Heart left ventricle (tissue), 16 donors: ENCODE data around the gene PFKP. TPM values are rescaled to one million over a fixed set of nuclear protein-coding genes. Genes with fewer than 3 reads are reported as not detected.

Experiments used
- ATAC-seq, 4 donors: fragments of 200-7000 bp; cut with Tn5 transposase; one replicate each; pipeline ENCODE4 v1.9.1; 2020 to 2022; ENCODE audit warnings: moderate library complexity in 4 of 4, mild to moderate bottlenecking in 3 of 4, moderate number of reproducible peaks in 1 of 4
- DNase-seq, 5 donors: peaks; one replicate each; pipeline ENCODE4 v3.0.0-alpha.2; 2020
- H3K27ac ChIP-seq, 12 donors: fragments of 200-600 bp; sonication (generic) in 4 of 12; one replicate each; pipeline versions ENCODE4 v1.5.0 to v1.8.0; 2016 to 2022; ENCODE audit warnings: mild to moderate bottlenecking in 2 of 12
- H3K27me3 ChIP-seq, 9 donors: fragments of 200-600 bp; sonication (generic) in 2 of 9; one replicate each; pipeline versions ENCODE4 v1.5.1 to v1.8.0; 2016 to 2022; ENCODE audit warnings: mild to moderate bottlenecking in 3 of 9
- H3K36me3 ChIP-seq, 9 donors: fragments of 200-600 bp; sonication (generic) in 2 of 9; one replicate each; pipeline versions ENCODE4 v1.5.0 to v1.8.0; 2018 to 2022; ENCODE audit warnings: mild to moderate bottlenecking in 2 of 9
- H3K4me1 ChIP-seq, 12 donors: fragments of 200-600 bp; sonication (generic) in 4 of 12; one replicate each; pipeline versions ENCODE4 v1.5.0 to v1.8.0; 2016 to 2022; ENCODE audit warnings: mild to moderate bottlenecking in 3 of 12
- H3K4me3 ChIP-seq, 12 donors: fragments of 200-600 bp; sonication (generic) in 4 of 12; one replicate each; pipeline versions ENCODE4 v1.5.0 to v1.8.0; 2017 to 2022; ENCODE audit warnings: mild to moderate bottlenecking in 9 of 12, moderate library complexity in 4 of 12
- H3K9me3 ChIP-seq, 12 donors: fragments of 200-600 bp; sonication (generic) in 4 of 12; one replicate each; pipeline versions ENCODE4 v1.5.0 to v1.8.0; 2016 to 2022; ENCODE audit warnings: mild to moderate bottlenecking in 1 of 12
- POLR2A ChIP-seq, 2 donors: fragments of 450-650 bp; IDR thresholded peaks; one replicate each; pipeline ENCODE4 v1.6.1; 2017; ENCODE audit warnings: antibody characterized with exemption in 2 of 2, mild to moderate bottlenecking in 2 of 2, moderate library complexity in 2 of 2
- WGBS, 4 donors: extraction: QIAGEN DNeasy Blood & Tissue Kit in 2 of 4; methylation state at CpG; one replicate each; pipeline versions ENCODE4 v1.1.5 to v1.1.7; 2013 to 2018; 5-methylcytosine and 5-hydroxymethylcytosine counted together
- intact Hi-C, 10 donors: fragments of 100-400 bp; cut with DNase I; formaldehyde crosslinking; loops; one replicate each; pipeline versions ENCODE4 v1.11.1 to v1.14.2; 2022
- polyA plus RNA-seq, 2 donors: library from polyadenylated mRNA; stranded (reverse); fragments of 200-250 nt; gene quantifications; one replicate each; pipeline ENCODE4 v1.2.3, GENCODE V29; 2013
- total RNA-seq, 9 donors: library from RNA; depleted of rRNA in 2 of 9; stranded (reverse); fragments of >200 nt in 2 of 9; fragmentation: NEBNext Ultra II Directional in 3 of 9; extraction: Animal tissue kit (Norgen Biotek cat#: 25700) in 3 of 9; gene quantifications; one replicate each; pipeline versions ENCODE4 v1.1.0 to v1.2.4, GENCODE V29; 2016 to 2023
- TF ChIP-seq, protein P1 (sequence below), 12 donors: fragments of 200-600 bp; sonication (generic) in 4 of 12; IDR thresholded peaks; one replicate each; pipeline versions ENCODE4 v1.5.0 to v1.8.0; 2018 to 2022; ENCODE audit warnings: antibody characterized with exemption in 12 of 12, mild to moderate bottlenecking in 5 of 12
- donor health status: ischemic (EF 13 %, LVEDD 7.1; RV severe dilation, severe dysfunction).
- donor health status: healthy with polysubstance abuse.
- donor health status: DM: no; HTN: yes; CAD: no.
- donor health status: DM: no; HTN: no; CAD: no.
- donor health status: ischemic (EF 25% LVEDD 6.9; RV normal size, moderate dysfunction).
- donor health status: ischemic (EF 25% LVEDD 5.7; RV mildly dilated, moderate dysfunction).
- donor health status: healthy.
- donor health status: DM: yes; HTN: yes; CAD: no.
- donor health status: ischemic (EF 35%, LVEDD 5.7; RV mildly dilated, moderate dysfunction).
- donor health status: nonischemic (EF 11% LVEDD 7.7; RV severe dilation, severe dysfunction).
- donor health status: DM: yes; HTN: yes; CAD: no.
- donor health status: PGD.
- donor health status: ischemic (EF 29% LVEDD 5.4; RV normal size, mild dysfunction).
- donor health status: nonischemic (EF 23%, LVEDD 6.1; RV moderate dilation, normal function).

The PFKP gene
- total and polyA plus RNA-seq, 11 donors: 68.0 to 318 (median 183) TPM

DNA sequence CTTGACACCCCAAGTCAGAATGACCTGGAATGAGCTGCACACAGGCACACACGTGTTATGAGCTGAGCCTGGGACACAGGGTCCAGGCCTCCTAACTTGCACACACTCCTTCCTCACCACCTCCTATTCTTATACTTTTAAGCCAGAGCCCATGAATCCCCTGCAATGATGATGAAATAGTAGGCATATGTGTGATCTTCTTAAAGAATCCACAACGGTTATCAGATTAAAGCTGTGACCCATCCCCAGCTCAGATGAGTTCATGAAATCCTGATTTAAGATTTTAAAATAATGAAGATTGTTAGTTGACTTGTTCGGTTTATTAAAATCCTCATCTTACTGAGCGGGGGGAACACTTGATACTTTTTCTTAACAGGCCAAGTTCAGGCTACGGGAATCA, 66.6 kb downstream of the PFKP start:
- 73 to 86% (median 76%) methylated on average over 5 of the region's 5 CpGs for WGBS, 4 donors

DNA sequence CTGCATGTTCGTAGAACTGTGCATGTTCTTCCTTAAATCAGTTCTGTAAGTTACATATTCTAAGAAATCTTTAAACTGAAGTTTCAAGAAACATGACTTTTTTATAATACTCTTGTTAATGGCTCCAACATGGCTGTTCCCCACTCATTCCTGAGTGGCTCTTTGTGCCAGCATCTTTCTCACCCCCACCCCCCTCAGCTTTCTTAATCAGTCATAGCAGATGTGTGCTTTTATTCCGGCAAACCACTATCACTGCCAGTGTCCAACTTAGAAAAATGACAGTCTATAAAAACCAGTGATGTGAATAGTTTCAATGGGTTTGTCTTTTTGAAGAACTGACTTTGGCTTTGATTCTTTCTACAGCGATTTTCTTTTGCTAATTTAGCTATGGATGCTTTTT, 67.7 kb downstream of the PFKP start:
- WGBS, 4 donors: 85 to 88% (median 85%) methylated on average over 3 of the region's 3 CpGs
- TF ChIP-seq, protein P1, sequence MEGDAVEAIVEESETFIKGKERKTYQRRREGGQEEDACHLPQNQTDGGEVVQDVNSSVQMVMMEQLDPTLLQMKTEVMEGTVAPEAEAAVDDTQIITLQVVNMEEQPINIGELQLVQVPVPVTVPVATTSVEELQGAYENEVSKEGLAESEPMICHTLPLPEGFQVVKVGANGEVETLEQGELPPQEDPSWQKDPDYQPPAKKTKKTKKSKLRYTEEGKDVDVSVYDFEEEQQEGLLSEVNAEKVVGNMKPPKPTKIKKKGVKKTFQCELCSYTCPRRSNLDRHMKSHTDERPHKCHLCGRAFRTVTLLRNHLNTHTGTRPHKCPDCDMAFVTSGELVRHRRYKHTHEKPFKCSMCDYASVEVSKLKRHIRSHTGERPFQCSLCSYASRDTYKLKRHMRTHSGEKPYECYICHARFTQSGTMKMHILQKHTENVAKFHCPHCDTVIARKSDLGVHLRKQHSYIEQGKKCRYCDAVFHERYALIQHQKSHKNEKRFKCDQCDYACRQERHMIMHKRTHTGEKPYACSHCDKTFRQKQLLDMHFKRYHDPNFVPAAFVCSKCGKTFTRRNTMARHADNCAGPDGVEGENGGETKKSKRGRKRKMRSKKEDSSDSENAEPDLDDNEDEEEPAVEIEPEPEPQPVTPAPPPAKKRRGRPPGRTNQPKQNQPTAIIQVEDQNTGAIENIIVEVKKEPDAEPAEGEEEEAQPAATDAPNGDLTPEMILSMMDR (IDR thresholded peaks at IDR 0.05): no peak
- no peak for TF ChIP-seq POLR2A (IDR thresholded peaks at IDR 0.05)
- Histone ChIP-seq H3K4me3 (no peak overlapping the region), H3K27me3 (no peaks in the 10 kb centered on the region), H3K27ac (peak overlapping the region in 1 of 12 donors; percentile 46), H3K4me1 (peaks cover 0 to 31% (median 15%) of the 10 kb centered on the region in 12 donors), H3K36me3 (peaks cover 0 to 100% (median 91%) of the 10 kb centered on the region in 9 donors), H3K9me3 (no peaks in the 10 kb centered on the region)
- intact Hi-C loops: loop anchor here in 1 of 10 donors (10.0 kb wide), 1 partner anchor 210 kb away; no protein-coding TSS in a partner anchor
- no peak for ATAC-seq
- DNase-seq: no peak

More for the DNA sequence above, 66.6 kb downstream of the PFKP start:
- peaks cover 0 to 96% (median 85%) of the 10 kb centered on the region in 9 donors for H3K36me3 ChIP-seq
- peaks cover 0 to 26% (median 15%) of the 10 kb centered on the region in 12 donors for H3K4me1 ChIP-seq
- H3K27ac ChIP-seq: no peak overlapping the region
- TF ChIP-seq, protein P1 (IDR thresholded peaks at IDR 0.05): no peak
- no peak for TF ChIP-seq POLR2A (IDR thresholded peaks at IDR 0.05)
- no peaks in the 10 kb centered on the region for H3K27me3 ChIP-seq
- no peak for ATAC-seq
- no peaks in the 10 kb centered on the region for H3K9me3 ChIP-seq
- no peak for DNase-seq
- H3K4me3 ChIP-seq: no peak overlapping the region
- intact Hi-C loops: loop anchor here in 1 of 10 donors (10.0 kb wide), 1 partner anchor 209 kb away; no protein-coding TSS in a partner anchor

DNA sequence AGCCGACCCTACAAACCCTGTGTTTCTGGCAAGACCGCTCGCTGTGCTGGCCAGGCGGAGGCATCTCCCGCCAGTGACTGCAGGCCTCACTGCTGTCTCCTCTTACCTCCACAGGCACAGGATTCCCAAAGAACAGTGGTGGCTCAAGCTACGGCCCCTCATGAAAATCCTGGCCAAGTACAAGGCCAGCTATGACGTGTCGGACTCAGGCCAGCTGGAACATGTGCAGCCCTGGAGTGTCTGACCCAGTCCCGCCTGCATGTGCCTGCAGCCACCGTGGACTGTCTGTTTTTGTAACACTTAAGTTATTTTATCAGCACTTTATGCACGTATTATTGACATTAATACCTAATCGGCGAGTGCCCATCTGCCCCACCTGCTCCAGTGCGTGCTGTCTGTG, 69.0 kb downstream of the PFKP start:
- peak overlapping the region in 10 of 12 donors; percentile 3 to 70 (median 48) for H3K27ac ChIP-seq
- no peak overlapping the region for H3K4me3 ChIP-seq
- intact Hi-C loops: loop anchor here in 1 of 10 donors (10.0 kb wide), 1 partner anchor 212 kb away; no protein-coding TSS in a partner anchor
- H3K9me3 ChIP-seq: no peaks in the 10 kb centered on the region
- 41 to 51% (median 46%) methylated on average over 14 of the region's 14 CpGs for WGBS, 4 donors
- peaks cover 0 to 100% (median 92%) of the 10 kb centered on the region in 9 donors for H3K36me3 ChIP-seq
- peak; percentile 66 to 82 (median 74) for ATAC-seq
- peak; percentile 46 to 85 (median 81) for DNase-seq
- TF ChIP-seq, protein P1 (IDR thresholded peaks at IDR 0.05): no peak
- TF ChIP-seq POLR2A (IDR thresholded peaks at IDR 0.05): no peak
- peaks cover 0 to 38% (median 17%) of the 10 kb centered on the region in 12 donors for H3K4me1 ChIP-seq
- H3K27me3 ChIP-seq: no peaks in the 10 kb centered on the region

DNA sequence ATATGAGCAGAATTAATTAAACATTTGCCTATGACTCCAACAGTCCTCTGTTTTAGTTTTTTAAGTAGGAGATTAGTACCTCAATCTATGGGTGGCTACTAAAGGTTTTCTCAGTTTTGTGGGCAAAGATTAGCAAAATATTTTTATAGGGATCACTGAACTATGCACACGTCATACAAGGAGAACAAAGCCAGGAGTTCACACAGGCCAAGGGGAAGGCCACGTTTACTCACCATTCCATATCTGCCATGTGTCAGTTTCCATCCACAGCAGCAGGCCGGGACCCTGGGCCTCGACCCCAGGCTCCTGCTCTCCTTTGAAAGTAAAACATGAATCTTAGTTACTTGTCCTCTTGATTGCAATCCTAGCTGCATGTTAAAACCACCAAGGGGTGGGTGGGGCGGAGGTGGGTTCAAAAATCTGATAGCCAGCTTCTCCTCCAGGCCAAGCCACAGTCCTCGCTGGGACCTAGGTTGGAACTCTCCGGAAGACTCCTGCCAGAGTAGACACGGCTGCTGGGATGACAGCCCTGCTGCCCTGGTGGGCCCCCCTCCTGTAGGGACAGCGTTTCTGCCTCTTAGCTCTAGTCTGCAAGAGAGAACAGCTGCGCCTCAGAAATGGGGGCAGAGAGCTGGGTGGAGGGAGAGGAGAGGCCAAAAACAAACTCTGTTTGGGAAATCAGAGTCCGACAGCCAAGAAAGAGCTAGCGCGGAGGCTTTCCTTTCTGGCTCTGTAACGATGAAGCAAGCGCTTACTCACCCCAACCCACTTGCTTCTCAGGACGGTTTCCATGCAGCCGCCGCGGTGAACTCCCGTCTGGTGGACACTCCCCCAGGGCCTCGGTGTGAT, 69.6 kb downstream of the PFKP start:
- WGBS, 4 donors: 61 to 72% (median 71%) methylated on average over 19 to 21 of the region's 21 CpGs
- peak overlapping the region in 10 of 12 donors; percentile 17 to 70 (median 52) for H3K27ac ChIP-seq
- intact Hi-C loops: loop anchor here in 1 of 10 donors (10.0 kb wide), 1 partner anchor 212 kb away; no protein-coding TSS in a partner anchor
- ATAC-seq (peak; percentile 59 to 83 (median 78)), DNase-seq (peak; percentile 59 to 84 (median 80))
- H3K9me3 ChIP-seq: no peaks in the 10 kb centered on the region
- H3K27me3 ChIP-seq: no peaks in the 10 kb centered on the region
- no peak overlapping the region for H3K4me3 ChIP-seq
- H3K36me3 ChIP-seq: peaks cover 0 to 100% (median 93%) of the 10 kb centered on the region in 9 donors
- H3K4me1 ChIP-seq: peaks cover 0 to 38% (median 17%) of the 10 kb centered on the region in 12 donors
- TF ChIP-seq POLR2A (IDR thresholded peaks at IDR 0.05): no peak
- TF ChIP-seq, protein P1 (IDR thresholded peaks at IDR 0.05): no peak
